CD14-positive monocyte (primary cell): Measurements from ENCODE around the gene NSUN7. TPM values are rescaled to one million over a fixed set of nuclear protein-coding genes. Genes with fewer than 3 reads are reported as not detected.

Experiments used
- DNase-seq, 3 donors: peaks; one replicate each; pipeline ENCODE4 v3.0.0-alpha.2; 2011 to 2022
- H2AFZ ChIP-seq: 2 replicates; pipeline ENCODE4 v1.6.0; 2012; ENCODE audit warnings: mild to moderate bottlenecking, low read depth, low read length, inconsistent platforms; ENCODE audit not compliant: insufficient read depth, poor library complexity, severe bottlenecking
- H3K27ac ChIP-seq, 2 donors: 1 replicate in 1 of 2; 2 replicates in 1 of 2; pipeline ENCODE4 v1.5.1; 2012 to 2013; ENCODE audit warnings: low read length in 2 of 2, control low read depth in 1 of 2, inconsistent platforms in 1 of 2, low read depth in 1 of 2, mild to moderate bottlenecking in 1 of 2
- H3K27me3 ChIP-seq, 2 donors: one replicate each; pipeline versions ENCODE4 v1.6.0 to v1.6.1; 2011 to 2013; ENCODE audit warnings: low read length in 2 of 2; ENCODE audit not compliant: control insufficient read depth in 2 of 2, insufficient read depth in 2 of 2
- H3K36me3 ChIP-seq, 2 donors: replicated peaks in 1 of 2; 1 replicate in 1 of 2; 2 replicates in 1 of 2; pipeline versions ENCODE4 v1.5.1 to v1.6.1; 2012 to 2013; ENCODE audit warnings: low read length in 2 of 2, control low read depth in 1 of 2, inconsistent platforms in 1 of 2, mild to moderate bottlenecking in 1 of 2; ENCODE audit not compliant: insufficient read depth in 2 of 2, control insufficient read depth in 1 of 2
- H3K4me1 ChIP-seq, 2 donors: 1 replicate in 1 of 2; 2 replicates in 1 of 2; pipeline versions ENCODE4 v1.5.1 to v1.6.1; 2012 to 2013; ENCODE audit warnings: low read length in 2 of 2, control low read depth in 1 of 2, inconsistent platforms in 1 of 2, mild to moderate bottlenecking in 1 of 2, moderate library complexity in 1 of 2; ENCODE audit not compliant: insufficient read depth in 2 of 2, control insufficient read depth in 1 of 2
- H3K4me2 ChIP-seq: replicated peaks from 2 replicates; pipeline ENCODE3; 2012; ENCODE audit warnings: low read length, moderate library complexity, mild to moderate bottlenecking; ENCODE audit not compliant: poor library complexity, severe bottlenecking; ENCODE audit errors: extremely low read depth
- H3K4me3 ChIP-seq, 3 experiments: fragments of 200-600 bp in 1 of 3; sonication (generic) in 1 of 3; replicated peaks in 1 of 3; 1 replicate in 2 of 3; 2 replicates in 1 of 3; pipeline ENCODE4 v1.5.1; 2011 to 2013; ENCODE audit warnings: low read length in 3 of 3, mild to moderate bottlenecking in 3 of 3, control low read depth in 2 of 3, low read depth in 2 of 3, inconsistent platforms in 1 of 3, moderate library complexity in 1 of 3
- H3K79me2 ChIP-seq: 2 replicates; pipeline ENCODE4 v1.6.0; 2012; ENCODE audit warnings: mild to moderate bottlenecking, control low read depth, inconsistent platforms, low read length, moderate library complexity; ENCODE audit not compliant: insufficient read depth
- H3K9ac ChIP-seq: 2 replicates; pipeline ENCODE4 v1.6.0; 2017; ENCODE audit warnings: low read length, mild to moderate bottlenecking; ENCODE audit not compliant: insufficient read depth, poor library complexity, severe bottlenecking
- H3K9me3 ChIP-seq, 2 donors: replicated peaks in 1 of 2; 1 replicate in 1 of 2; 2 replicates in 1 of 2; pipeline versions ENCODE4 v1.5.1 to v1.6.1; 2012 to 2013; ENCODE audit warnings: low read length in 2 of 2, control low read depth in 1 of 2; ENCODE audit not compliant: control insufficient read depth in 1 of 2, insufficient read depth in 1 of 2
- H4K20me1 ChIP-seq: 2 replicates; pipeline ENCODE4 v1.6.0; 2012; ENCODE audit warnings: mild to moderate bottlenecking, low read length, control low read depth, moderate library complexity; ENCODE audit not compliant: insufficient read depth
- H3K27ac Mint-ChIP-seq, 7 donors: one replicate each; pipeline ENCODE4 v1.8.0; 2020; ENCODE audit warnings: mild to moderate bottlenecking in 7 of 7, mixed read lengths in 7 of 7, moderate library complexity in 6 of 7, inconsistent platforms in 2 of 7
- H3K27me3 Mint-ChIP-seq, 3 donors: one replicate each; pipeline ENCODE4 v1.8.0; 2021 to 2022; ENCODE audit warnings: low read depth in 3 of 3, mild to moderate bottlenecking in 3 of 3, mixed read lengths in 3 of 3, moderate library complexity in 3 of 3, inconsistent platforms in 1 of 3
- H3K36me3 Mint-ChIP-seq, 2 donors: one replicate each; pipeline ENCODE4 v1.8.0; 2020; ENCODE audit warnings: mixed read lengths in 2 of 2, inconsistent platforms in 1 of 2, mild to moderate bottlenecking in 1 of 2
- H3K4me1 Mint-ChIP-seq: one replicate; pipeline ENCODE4 v1.8.0; 2020; ENCODE audit warnings: mild to moderate bottlenecking, mixed read lengths
- H3K4me3 Mint-ChIP-seq, 2 donors: one replicate each; pipeline ENCODE4 v1.8.0; 2020; ENCODE audit warnings: mild to moderate bottlenecking in 2 of 2, mixed read lengths in 2 of 2, moderate library complexity in 1 of 2
- H3K9me3 Mint-ChIP-seq, 7 donors: one replicate each; pipeline ENCODE4 v1.8.0; 2020 to 2022; ENCODE audit warnings: mixed read lengths in 7 of 7, mild to moderate bottlenecking in 6 of 7, moderate library complexity in 6 of 7, inconsistent platforms in 2 of 7
- CTCF ChIP-seq: fragments of 200-600 bp; IDR thresholded peaks from one replicate; pipeline ENCODE4 v1.8.0; 2022; ENCODE audit warnings: antibody characterized with exemption, mild to moderate bottlenecking
- WGBS: methylation state at CpG from one replicate; pipeline ENCODE4 v1.1.5; 2013; ENCODE audit warnings: missing lambda C conversion rate; ENCODE audit not compliant: insufficient coverage; 5-methylcytosine and 5-hydroxymethylcytosine counted together
- intact Hi-C, 2 donors: fragments of 100-400 bp; cut with micrococcal nuclease; formaldehyde crosslinking; loops; one replicate each; pipeline versions ENCODE4 v1.15.0 to v1.15.1; 2023
- polyA plus RNA-seq, 3 donors: library from polyadenylated mRNA; depleted of rRNA in 1 of 3; unstranded in 2 of 3; stranded (reverse) in 1 of 3; fragments of 300-500 nt in 2 of 3; fragments of >200 nt in 1 of 3; fragmentation: Illumina TruSeq in 2 of 3; gene quantifications; 1 replicate in 2 of 3; 2 replicates in 1 of 3; pipeline ENCODE4 v1.2.3, GENCODE V29; 2012 to 2021

Gene NSUN7
- polyA plus RNA-seq, 3 donors: 0.21 to 0.62 (median 0.57) TPM

GRCh38 chr4:40827758-40828157, 78.0 kb downstream of the NSUN7 start:
- H3K79me2 ChIP-seq: no peaks in the 10 kb centered on the region
- peaks cover 0 to 3% (median 0%) of the 10 kb centered on the region in 7 donors for H3K9me3 Mint-ChIP-seq
- no peaks in the 10 kb centered on the region for H3K9me3 ChIP-seq
- H3K36me3 Mint-ChIP-seq: peaks cover under 1 to 13% of the 10 kb centered on the region in 2 donors
- H3K27me3 ChIP-seq: no peaks in the 10 kb centered on the region
- H3K4me1 ChIP-seq: peaks cover 9 to 12% of the 10 kb centered on the region in 2 donors
- no peak overlapping the region for H3K4me2 ChIP-seq
- intact Hi-C loops: no loop called here
- WGBS: 100% methylated on average over 1 of the region's 6 CpGs
- H3K4me3 Mint-ChIP-seq: no peak overlapping the region
- peak in 1 of 3 donors; percentile 26 for DNase-seq
- no peak overlapping the region for H3K9ac ChIP-seq
- peaks cover 0 to 3% (median 2%) of the 10 kb centered on the region in 3 donors for H3K27me3 Mint-ChIP-seq
- peaks cover 14% of the 10 kb centered on the region for H3K4me1 Mint-ChIP-seq
- no peak overlapping the region for H3K27ac ChIP-seq
- no peak overlapping the region for H3K27ac Mint-ChIP-seq
- no peak overlapping the region for H2AFZ ChIP-seq
- H4K20me1 ChIP-seq: no peaks in the 10 kb centered on the region
- no peak overlapping the region for H3K4me3 ChIP-seq
- TF ChIP-seq CTCF: no peak
- H3K36me3 ChIP-seq: no peaks in the 10 kb centered on the region

- Histone ChIP-seq H3K9me3 (no peaks in the 10 kb centered on the region), H2AFZ (no peak overlapping the region), H3K79me2 (no peaks in the 10 kb centered on the region), H4K20me1 (no peaks in the 10 kb centered on the region), H3K27ac (no peak overlapping the region), H3K36me3 (no peaks in the 10 kb centered on the region), H3K4me1 (peaks cover 9 to 12% of the 10 kb centered on the region in 2 donors), H3K4me2 (no peak overlapping the region), H3K27me3 (no peaks in the 10 kb centered on the region), H3K4me3 (no peak overlapping the region), H3K9ac (no peak overlapping the region)
- intact Hi-C loops: no loop called here
- Mint-ChIP-seq H3K4me1 (peaks cover 14% of the 10 kb centered on the region), H3K36me3 (peaks cover 0 to 19% of the 10 kb centered on the region in 2 donors), H3K9me3 (peaks cover 0 to 3% (median 0%) of the 10 kb centered on the region in 7 donors), H3K27me3 (peaks cover 0 to 3% (median 2%) of the 10 kb centered on the region in 3 donors), H3K4me3 (no peak overlapping the region), H3K27ac (peak overlapping the region in 2 of 7 donors; percentile 15 to 66)
- WGBS: 100% methylated on average over 6 of the region's 9 CpGs
- TF ChIP-seq CTCF: no peak
- no peak for DNase-seq
Observed at GRCh38 chr4:40828661-40829060, 78.9 kb downstream of the NSUN7 start.
